Osteocyte (in vitro differentiated cells): ENCODE measurements around the gene TSHZ2. TPM values are rescaled to one million over a fixed set of nuclear protein-coding genes. Genes with fewer than 3 reads are reported as not detected.

ENCODE experiments used
- DNase-seq: peaks from one replicate; pipeline ENCODE4 v3.0.0; 2021; ENCODE audit warnings: mixed read lengths; ENCODE audit not compliant: unreplicated experiment; ENCODE audit errors: extremely low spot score
- H3K27ac Mint-ChIP-seq: one replicate; pipeline ENCODE4 v1.8.0; 2021; ENCODE audit warnings: mild to moderate bottlenecking, mixed read lengths; ENCODE audit not compliant: unreplicated experiment
- H3K27me3 Mint-ChIP-seq: one replicate; pipeline ENCODE4 v1.8.0; 2021; ENCODE audit warnings: mixed read lengths; ENCODE audit not compliant: unreplicated experiment
- H3K36me3 Mint-ChIP-seq: one replicate; pipeline ENCODE4 v1.8.0; 2021; ENCODE audit warnings: mixed read lengths; ENCODE audit not compliant: unreplicated experiment
- H3K4me1 Mint-ChIP-seq: one replicate; pipeline ENCODE4 v1.8.0; 2021; ENCODE audit warnings: mixed read lengths; ENCODE audit not compliant: unreplicated experiment
- H3K4me3 Mint-ChIP-seq: one replicate; pipeline ENCODE4 v1.8.0; 2021; ENCODE audit warnings: mild to moderate bottlenecking, moderate library complexity, mixed read lengths; ENCODE audit not compliant: unreplicated experiment
- H3K9me3 Mint-ChIP-seq: one replicate; pipeline ENCODE4 v1.8.0; 2021; ENCODE audit warnings: mixed read lengths; ENCODE audit not compliant: unreplicated experiment
- CTCF ChIP-seq: fragments of 200-600 bp; sonication (generic); IDR thresholded peaks from 2 replicates; pipeline ENCODE4 v1.5.0; 2021; ENCODE audit warnings: antibody characterized with exemption, mild to moderate bottlenecking, moderate library complexity
- total RNA-seq: library from RNA; stranded (reverse); gene quantifications from 2 replicates; pipeline ENCODE4 v1.2.1, GENCODE V29; 2021

Gene TSHZ2
- total RNA-seq, 1 donor from 2014 or later, result not detected

GRCh38 chr20:53016534-53017042, 44.4 kb downstream of the TSHZ2 start:
- TF ChIP-seq CTCF, result no peak
- no peaks in the 10 kb centered on the region for H3K36me3 Mint-ChIP-seq
- H3K27ac Mint-ChIP-seq, result no peak overlapping the region
- H3K9me3 Mint-ChIP-seq, result peaks cover 12% of the 10 kb centered on the region
- no peak for DNase-seq
- H3K4me1 Mint-ChIP-seq, result no peaks in the 10 kb centered on the region
- H3K4me3 Mint-ChIP-seq, result no peak overlapping the region
- H3K27me3 Mint-ChIP-seq, result no peaks in the 10 kb centered on the region

- Mint-ChIP-seq H3K27ac (no peak overlapping the region), H3K9me3 (peaks cover 12% of the 10 kb centered on the region), H3K27me3 (no peaks in the 10 kb centered on the region), H3K4me1 (no peaks in the 10 kb centered on the region), H3K4me3 (no peak overlapping the region), H3K36me3 (no peaks in the 10 kb centered on the region)
- TF ChIP-seq CTCF, result no peak
- no peak for DNase-seq
Measured at GRCh38 chr20:53017206-53017605, 45.0 kb downstream of the TSHZ2 start.

- H3K27ac Mint-ChIP-seq, result no peak overlapping the region
- H3K27me3 Mint-ChIP-seq, result no peaks in the 10 kb centered on the region
- no peaks in the 10 kb centered on the region for H3K4me1 Mint-ChIP-seq
- DNase-seq, result no peak
- H3K9me3 Mint-ChIP-seq, result peaks cover 6% of the 10 kb centered on the region
- no peaks in the 10 kb centered on the region for H3K36me3 Mint-ChIP-seq
- no peak for TF ChIP-seq CTCF
- no peak overlapping the region for H3K4me3 Mint-ChIP-seq
Measured at GRCh38 chr20:53019464-53019863, 47.3 kb downstream of the TSHZ2 start.

GRCh38 chr20:53020376-53020775, 48.2 kb downstream of the TSHZ2 start:
- Mint-ChIP-seq H3K36me3 (no peaks in the 10 kb centered on the region), H3K27ac (no peak overlapping the region), H3K9me3 (peaks cover 1% of the 10 kb centered on the region), H3K4me1 (no peaks in the 10 kb centered on the region), H3K4me3 (no peak overlapping the region), H3K27me3 (no peaks in the 10 kb centered on the region)
- no peak for TF ChIP-seq CTCF
- no peak for DNase-seq

- H3K27ac Mint-ChIP-seq, result no peak overlapping the region
- no peaks in the 10 kb centered on the region for H3K27me3 Mint-ChIP-seq
- no peaks in the 10 kb centered on the region for H3K4me1 Mint-ChIP-seq
- H3K9me3 Mint-ChIP-seq, result no peaks in the 10 kb centered on the region
- H3K36me3 Mint-ChIP-seq, result no peaks in the 10 kb centered on the region
- no peak for DNase-seq
- no peak for TF ChIP-seq CTCF
- H3K4me3 Mint-ChIP-seq, result no peak overlapping the region
Measured at GRCh38 chr20:53020834-53021233, 48.7 kb downstream of the TSHZ2 start.
